BLaER1 (cell line): Measurements from ENCODE around the gene GKN1.

Experiments used
- H3K27ac ChIP-seq: shearing (Covaris generic); formaldehyde crosslinking; 2 replicates; pipeline ENCODE4 v1.8.1; 2022
- H3K27me3 ChIP-seq: shearing (Covaris generic); formaldehyde crosslinking; 2 replicates; pipeline ENCODE4 v1.8.1; 2022
- H3K36me3 ChIP-seq: shearing (Covaris generic); formaldehyde crosslinking; 2 replicates; pipeline ENCODE4 v1.8.1; 2022
- H3K4me1 ChIP-seq: shearing (Covaris generic); formaldehyde crosslinking; 2 replicates; pipeline ENCODE4 v1.8.1; 2022
- H3K4me2 ChIP-seq: shearing (Covaris generic); formaldehyde crosslinking; 2 replicates; pipeline ENCODE4 v1.8.1; 2022
- H3K4me3 ChIP-seq: shearing (Covaris generic); formaldehyde crosslinking; 2 replicates; pipeline ENCODE4 v1.8.1; 2022
- H3K9ac ChIP-seq: shearing (Covaris generic); formaldehyde crosslinking; 2 replicates; pipeline ENCODE4 v1.8.1; 2022
- H3K9me3 ChIP-seq: shearing (Covaris generic); formaldehyde crosslinking; 2 replicates; pipeline ENCODE4 v1.8.1; 2022
- H4K20me1 ChIP-seq: shearing (Covaris generic); formaldehyde crosslinking; 2 replicates; pipeline ENCODE4 v1.8.1; 2022
- Cebpa-rat ChIP-seq: shearing (Covaris generic); IDR thresholded peaks from 2 replicates; pipeline ENCODE4 v1.8.1; 2022

Gene GKN1

GRCh38 chr2:68977453-68977852 lies 3.0 kb downstream of the GKN1 start:
- Histone ChIP-seq H3K4me2 (no peak overlapping the region), H3K4me1 (no peaks in the 10 kb centered on the region), H3K9ac (no peak overlapping the region), H3K36me3 (no peaks in the 10 kb centered on the region), H3K27ac (no peak overlapping the region), H3K4me3 (no peak overlapping the region), H4K20me1 (no peaks in the 10 kb centered on the region), H3K27me3 (no peaks in the 10 kb centered on the region), H3K9me3 (no peaks in the 10 kb centered on the region)
- TF ChIP-seq Cebpa-rat = no peak

GRCh38 chr2:68978098-68978497 lies 3.7 kb downstream of the GKN1 start:
- Histone ChIP-seq H3K4me1 (no peaks in the 10 kb centered on the region), H3K9me3 (no peaks in the 10 kb centered on the region), H3K36me3 (no peaks in the 10 kb centered on the region), H3K27ac (no peak overlapping the region), H3K4me3 (no peak overlapping the region), H3K4me2 (no peak overlapping the region), H3K9ac (no peak overlapping the region), H4K20me1 (no peaks in the 10 kb centered on the region), H3K27me3 (no peaks in the 10 kb centered on the region)
- TF ChIP-seq Cebpa-rat = no peak

- H4K20me1 ChIP-seq = no peaks in the 10 kb centered on the region
- H3K36me3 ChIP-seq = no peaks in the 10 kb centered on the region
- H3K27ac ChIP-seq = no peak overlapping the region
- H3K4me3 ChIP-seq = no peak overlapping the region
- TF ChIP-seq Cebpa-rat = no peak
- no peaks in the 10 kb centered on the region for H3K27me3 ChIP-seq
- no peak overlapping the region for H3K9ac ChIP-seq
- no peak overlapping the region for H3K4me2 ChIP-seq
- no peaks in the 10 kb centered on the region for H3K9me3 ChIP-seq
- H3K4me1 ChIP-seq = no peaks in the 10 kb centered on the region
Measured at GRCh38 chr2:68980956-68981355, 6.5 kb downstream of the GKN1 start.

GRCh38 chr2:68987021-68987503 lies 12.6 kb downstream of the GKN1 start:
- TF ChIP-seq Cebpa-rat = no peak
- no peak overlapping the region for H3K4me3 ChIP-seq

GRCh38 chr2:68989035-68989434 lies 14.6 kb downstream of the GKN1 start:
- no peak overlapping the region for H3K9ac ChIP-seq
- no peaks in the 10 kb centered on the region for H4K20me1 ChIP-seq
- H3K36me3 ChIP-seq = no peaks in the 10 kb centered on the region
- H3K4me3 ChIP-seq = no peak overlapping the region
- no peak overlapping the region for H3K27ac ChIP-seq
- H3K9me3 ChIP-seq = no peaks in the 10 kb centered on the region
- H3K27me3 ChIP-seq = no peaks in the 10 kb centered on the region
- TF ChIP-seq Cebpa-rat = no peak
- no peak overlapping the region for H3K4me2 ChIP-seq
- H3K4me1 ChIP-seq = no peaks in the 10 kb centered on the region

More at GRCh38 chr2:68987021-68987503, 12.6 kb downstream of the GKN1 start:
- Histone ChIP-seq H3K27me3 (no peaks in the 10 kb centered on the region), H3K4me1 (no peaks in the 10 kb centered on the region), H3K4me2 (no peak overlapping the region), H4K20me1 (no peaks in the 10 kb centered on the region), H3K9me3 (no peaks in the 10 kb centered on the region), H3K27ac (no peak overlapping the region), H3K9ac (no peak overlapping the region), H3K36me3 (no peaks in the 10 kb centered on the region)

GRCh38 chr2:68992341-68992740 lies 17.9 kb downstream of the GKN1 start:
- no peak overlapping the region for H3K4me2 ChIP-seq
- H3K36me3 ChIP-seq = no peaks in the 10 kb centered on the region
- H3K9ac ChIP-seq = no peak overlapping the region
- no peaks in the 10 kb centered on the region for H4K20me1 ChIP-seq
- no peak for TF ChIP-seq Cebpa-rat
- H3K4me3 ChIP-seq = no peak overlapping the region
- H3K27ac ChIP-seq = no peak overlapping the region
- H3K4me1 ChIP-seq = no peaks in the 10 kb centered on the region
- H3K9me3 ChIP-seq = no peaks in the 10 kb centered on the region
- H3K27me3 ChIP-seq = no peaks in the 10 kb centered on the region

GRCh38 chr2:68992933-68993332 lies 18.5 kb downstream of the GKN1 start:
- H3K4me2 ChIP-seq = no peak overlapping the region
- H3K4me1 ChIP-seq = no peaks in the 10 kb centered on the region
- H3K27me3 ChIP-seq = no peaks in the 10 kb centered on the region
- H3K36me3 ChIP-seq = no peaks in the 10 kb centered on the region
- no peak overlapping the region for H3K27ac ChIP-seq
- no peak for TF ChIP-seq Cebpa-rat
- no peaks in the 10 kb centered on the region for H4K20me1 ChIP-seq
- no peak overlapping the region for H3K4me3 ChIP-seq
- H3K9ac ChIP-seq = no peak overlapping the region
- H3K9me3 ChIP-seq = no peaks in the 10 kb centered on the region

- no peak overlapping the region for H3K4me3 ChIP-seq
- H3K9me3 ChIP-seq = no peaks in the 10 kb centered on the region
- TF ChIP-seq Cebpa-rat = no peak
- H3K27me3 ChIP-seq = no peaks in the 10 kb centered on the region
- H4K20me1 ChIP-seq = no peaks in the 10 kb centered on the region
- H3K4me2 ChIP-seq = no peak overlapping the region
- no peaks in the 10 kb centered on the region for H3K36me3 ChIP-seq
- no peaks in the 10 kb centered on the region for H3K4me1 ChIP-seq
- no peak overlapping the region for H3K9ac ChIP-seq
- no peak overlapping the region for H3K27ac ChIP-seq
Measured at GRCh38 chr2:68993660-68994059, 19.2 kb downstream of the GKN1 start.

- Histone ChIP-seq H3K4me2 (no peak overlapping the region), H3K9ac (no peak overlapping the region), H3K27ac (no peak overlapping the region), H3K9me3 (no peaks in the 10 kb centered on the region), H4K20me1 (no peaks in the 10 kb centered on the region), H3K4me1 (no peaks in the 10 kb centered on the region), H3K4me3 (no peak overlapping the region), H3K27me3 (no peaks in the 10 kb centered on the region), H3K36me3 (no peaks in the 10 kb centered on the region)
- TF ChIP-seq Cebpa-rat = no peak
Measured at GRCh38 chr2:68994864-68995263, 20.4 kb downstream of the GKN1 start.

- TF ChIP-seq Cebpa-rat = no peak
- Histone ChIP-seq H4K20me1 (no peaks in the 10 kb centered on the region), H3K27me3 (no peaks in the 10 kb centered on the region), H3K36me3 (no peaks in the 10 kb centered on the region), H3K9ac (no peak overlapping the region), H3K9me3 (no peaks in the 10 kb centered on the region; the same call in 1 of the 2 replicates), H3K4me3 (no peak overlapping the region), H3K4me1 (no peaks in the 10 kb centered on the region), H3K27ac (no peak overlapping the region), H3K4me2 (no peak overlapping the region)
Measured at GRCh38 chr2:68995916-68996315, 21.5 kb downstream of the GKN1 start.

- no peaks in the 10 kb centered on the region for H3K27me3 ChIP-seq
- no peak overlapping the region for H3K4me2 ChIP-seq
- TF ChIP-seq Cebpa-rat = no peak
- H4K20me1 ChIP-seq = no peaks in the 10 kb centered on the region
- no peak overlapping the region for H3K27ac ChIP-seq
- H3K4me1 ChIP-seq = no peaks in the 10 kb centered on the region
- H3K9ac ChIP-seq = no peak overlapping the region
- no peaks in the 10 kb centered on the region for H3K36me3 ChIP-seq
- no peak overlapping the region for H3K4me3 ChIP-seq
- peaks cover 6% of the 10 kb centered on the region for H3K9me3 ChIP-seq
Measured at GRCh38 chr2:68997401-68997800, 23.0 kb downstream of the GKN1 start.
